ENCODE measurements around the gene HCFC1. TPM values are rescaled to one million over a fixed set of nuclear protein-coding genes. Genes with fewer than 3 reads are reported as not detected.
"Not testable (repeated sequence)": the region's sequence is repeated elsewhere in the genome, so short reads cannot be mapped to it uniquely, and the experiment has no call there.

Gene HCFC1
- total and polyA plus RNA-seq, 7 donors: 7.4 to 57.3 (median 25.8) TPM

DNA sequence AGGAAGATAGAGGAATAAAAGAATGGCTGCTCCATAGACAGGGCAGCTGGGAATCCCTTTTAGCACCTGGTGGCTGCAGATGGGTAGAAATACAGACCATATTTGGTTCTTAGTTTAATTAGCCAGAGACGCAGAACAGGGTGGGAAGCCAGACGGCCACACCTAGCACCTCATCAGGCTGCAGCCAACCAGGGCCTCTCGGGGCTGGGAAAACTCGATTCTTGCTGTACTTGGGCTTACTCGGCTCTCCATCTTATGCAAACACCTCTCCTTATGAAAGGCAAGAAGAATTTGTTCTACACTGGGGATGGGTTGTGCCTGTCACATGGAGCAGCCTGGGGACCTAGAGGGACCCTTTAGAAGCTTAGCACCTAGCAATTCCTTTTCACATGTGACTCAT lies 28.4 kb upstream of the HCFC1 start:
- 14 to 64% methylated on average over 5 of the region's 5 CpGs for WGBS, 2 donors
- intact Hi-C loops (cut with DNase I): no loop called here
- H3K27ac ChIP-seq: no peak overlapping the region

DNA sequence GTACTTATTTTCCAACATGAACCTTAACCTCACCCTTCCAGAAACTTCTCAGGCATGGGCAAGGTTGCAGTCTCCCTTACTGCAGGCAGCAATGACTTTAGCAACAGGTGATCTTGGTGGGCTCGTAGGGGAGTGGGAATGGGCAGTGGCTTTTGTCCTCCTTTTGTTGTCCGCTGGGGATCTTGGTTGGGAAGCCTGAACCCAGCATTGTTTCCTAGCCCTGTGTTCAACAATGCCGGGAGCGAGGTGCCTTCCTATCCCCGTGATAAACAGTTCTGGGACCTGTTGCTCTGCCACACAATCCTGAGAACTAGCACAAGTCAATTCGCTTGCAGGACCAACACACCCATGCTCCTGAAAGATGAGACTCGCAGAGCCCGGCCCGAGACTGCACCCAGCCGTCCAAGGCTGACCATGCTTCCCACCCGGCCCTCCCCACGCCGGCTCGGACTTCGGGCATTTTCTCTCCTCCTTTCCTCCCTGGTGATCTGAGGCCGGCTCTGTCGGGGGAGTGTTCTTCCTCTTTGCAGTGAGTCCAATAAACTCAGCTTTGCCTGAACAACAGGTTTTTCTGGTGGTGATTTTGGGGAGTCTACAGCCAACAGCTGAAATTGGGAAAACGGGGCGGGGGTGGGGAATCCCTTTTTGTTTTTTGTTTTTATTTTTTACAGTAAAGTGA lies 27.9 kb upstream of the HCFC1 start:
- no peak for DNase-seq
- Histone ChIP-seq H3K9me3 (no peaks in the 10 kb centered on the region), H3K27ac (no peak overlapping the region), H3K4me1 (peaks cover 0 to 4% (median 0%) of the 10 kb centered on the region in 4 donors), H3K36me3 (no peaks in the 10 kb centered on the region), H3K4me3 (no peak overlapping the region), H3K27me3 (no peaks in the 10 kb centered on the region)
- WGBS, 2 donors: 20 to 55% methylated on average over 19 of the region's 19 CpGs
- intact Hi-C loops (cut with DNase I): no loop called here
- TF ChIP-seq POLR2AphosphoS5 (IDR thresholded peaks at IDR 0.05) (no peak), EP300 (IDR thresholded peaks at IDR 0.05) (no peak), POLR2A (IDR thresholded peaks at IDR 0.05) (no peak)
- TF ChIP-seq, protein P1, sequence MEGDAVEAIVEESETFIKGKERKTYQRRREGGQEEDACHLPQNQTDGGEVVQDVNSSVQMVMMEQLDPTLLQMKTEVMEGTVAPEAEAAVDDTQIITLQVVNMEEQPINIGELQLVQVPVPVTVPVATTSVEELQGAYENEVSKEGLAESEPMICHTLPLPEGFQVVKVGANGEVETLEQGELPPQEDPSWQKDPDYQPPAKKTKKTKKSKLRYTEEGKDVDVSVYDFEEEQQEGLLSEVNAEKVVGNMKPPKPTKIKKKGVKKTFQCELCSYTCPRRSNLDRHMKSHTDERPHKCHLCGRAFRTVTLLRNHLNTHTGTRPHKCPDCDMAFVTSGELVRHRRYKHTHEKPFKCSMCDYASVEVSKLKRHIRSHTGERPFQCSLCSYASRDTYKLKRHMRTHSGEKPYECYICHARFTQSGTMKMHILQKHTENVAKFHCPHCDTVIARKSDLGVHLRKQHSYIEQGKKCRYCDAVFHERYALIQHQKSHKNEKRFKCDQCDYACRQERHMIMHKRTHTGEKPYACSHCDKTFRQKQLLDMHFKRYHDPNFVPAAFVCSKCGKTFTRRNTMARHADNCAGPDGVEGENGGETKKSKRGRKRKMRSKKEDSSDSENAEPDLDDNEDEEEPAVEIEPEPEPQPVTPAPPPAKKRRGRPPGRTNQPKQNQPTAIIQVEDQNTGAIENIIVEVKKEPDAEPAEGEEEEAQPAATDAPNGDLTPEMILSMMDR (IDR thresholded peaks at IDR 0.05): no peak

More for the DNA sequence above, 28.4 kb upstream of the HCFC1 start:
- TF ChIP-seq POLR2A (IDR thresholded peaks at IDR 0.05) (no peak), EP300 (IDR thresholded peaks at IDR 0.05) (no peak), POLR2AphosphoS5 (IDR thresholded peaks at IDR 0.05) (no peak)
- TF ChIP-seq, protein P1 (IDR thresholded peaks at IDR 0.05): no peak
- Histone ChIP-seq H3K4me1 (peaks cover 0 to 4% (median 0%) of the 10 kb centered on the region in 4 donors), H3K27me3 (no peaks in the 10 kb centered on the region), H3K36me3 (no peaks in the 10 kb centered on the region), H3K4me3 (no peak overlapping the region), H3K9me3 (no peaks in the 10 kb centered on the region)
- no peak for DNase-seq

DNA sequence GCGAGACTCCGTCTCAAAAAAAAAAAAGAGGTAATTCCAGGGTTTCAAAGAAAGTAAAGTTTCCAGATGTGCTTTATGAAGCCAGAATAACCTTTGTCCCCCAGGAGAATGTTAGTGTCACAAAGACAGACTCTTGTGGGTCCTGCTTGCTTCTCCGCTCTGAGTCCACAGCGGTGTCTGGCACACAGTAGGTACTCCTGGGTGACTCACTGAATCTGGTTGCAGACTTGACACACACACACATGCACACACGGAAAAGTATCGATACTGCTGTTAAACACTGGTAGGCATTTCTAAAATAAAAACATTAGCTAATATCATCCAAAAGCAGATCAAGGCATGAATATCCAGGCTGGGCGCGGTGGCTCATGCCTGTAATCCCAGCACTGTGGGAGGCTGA lies 23.9 kb upstream of the HCFC1 start:
- H3K9me3 ChIP-seq: no peaks in the 10 kb centered on the region

DNA sequence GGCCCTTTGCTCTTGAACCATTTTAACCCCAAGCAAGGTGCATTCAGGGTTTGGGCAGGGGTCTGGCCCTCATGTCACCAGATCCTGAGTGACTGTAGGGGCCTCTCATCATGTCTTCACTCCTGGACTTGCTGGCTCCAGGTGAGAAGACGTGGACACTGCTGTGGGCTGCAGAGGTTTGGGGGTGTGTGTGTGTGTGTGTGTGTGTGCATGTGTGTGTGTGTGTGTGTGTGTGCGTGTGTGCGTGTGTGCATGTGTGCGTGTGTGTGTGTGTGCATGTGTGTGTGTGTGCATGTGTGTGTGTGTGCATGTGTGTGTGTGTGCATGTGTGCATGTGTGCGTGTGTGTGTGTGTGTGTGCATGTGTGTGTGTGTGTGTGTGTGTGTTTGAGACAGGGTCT lies 22.8 kb upstream of the HCFC1 start:
- H3K27me3 ChIP-seq; H3K36me3 ChIP-seq; H3K9me3 ChIP-seq; DNase-seq; H3K4me3 ChIP-seq; H3K4me1 ChIP-seq; intact Hi-C loops (cut with DNase I); H3K27ac ChIP-seq: not testable (repeated sequence)
- WGBS, 2 donors: 77 to 96% methylated on average over 5 of the region's 5 CpGs

More for the DNA sequence above, 23.9 kb upstream of the HCFC1 start:
- no peak for DNase-seq
- TF ChIP-seq, protein P1 (IDR thresholded peaks at IDR 0.05): no peak
- TF ChIP-seq POLR2A (IDR thresholded peaks at IDR 0.05) (no peak), EP300 (IDR thresholded peaks at IDR 0.05) (no peak), POLR2AphosphoS5 (IDR thresholded peaks at IDR 0.05) (no peak)
- no peaks in the 10 kb centered on the region for H3K27me3 ChIP-seq
- intact Hi-C loops (cut with DNase I): no loop called here
- no peaks in the 10 kb centered on the region for H3K4me1 ChIP-seq
- no peaks in the 10 kb centered on the region for H3K36me3 ChIP-seq
- WGBS, 2 donors: 96% methylated on average over 8 of the region's 8 CpGs
- no peak overlapping the region for H3K4me3 ChIP-seq
- H3K27ac ChIP-seq: no peak overlapping the region

DNA sequence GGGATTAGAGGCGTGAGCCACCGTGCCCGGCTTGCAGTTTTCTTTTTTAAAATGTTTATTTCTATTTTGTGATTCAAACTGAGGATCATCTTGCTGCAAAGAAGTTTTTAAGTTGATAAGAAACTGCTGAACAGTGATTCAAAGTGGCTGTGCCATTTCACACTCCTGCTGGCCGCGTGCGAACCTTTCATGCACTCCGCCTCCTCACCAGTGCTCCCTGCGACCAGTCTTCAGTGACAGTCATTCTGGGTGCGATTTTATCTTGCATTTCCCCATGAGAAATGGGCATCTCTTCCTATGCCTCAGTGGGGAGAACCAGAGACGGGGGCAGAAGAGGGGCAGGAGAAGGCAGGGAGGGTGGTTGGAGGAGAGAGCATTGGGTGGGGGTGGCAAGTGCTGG lies 22.4 kb upstream of the HCFC1 start:
- no peaks in the 10 kb centered on the region for H3K36me3 ChIP-seq
- TF ChIP-seq EP300 (IDR thresholded peaks at IDR 0.05): no peak
- no peak for TF ChIP-seq POLR2A (IDR thresholded peaks at IDR 0.05)
- TF ChIP-seq POLR2AphosphoS5 (IDR thresholded peaks at IDR 0.05): no peak
- TF ChIP-seq, protein P1 (IDR thresholded peaks at IDR 0.05): no peak
- H3K9me3 ChIP-seq: no peaks in the 10 kb centered on the region
- no peaks in the 10 kb centered on the region for H3K4me1 ChIP-seq
- no peaks in the 10 kb centered on the region for H3K27me3 ChIP-seq
- no peak for DNase-seq
- H3K4me3 ChIP-seq: no peak overlapping the region
- 90% methylated on average over 10 of the region's 10 CpGs for WGBS, 2 donors
- H3K27ac ChIP-seq: no peak overlapping the region
- intact Hi-C loops (cut with DNase I): no loop called here
